Measurements from ENCODE around the gene EGFLAM.

The EGFLAM gene

GRCh38 chr5:38465702-38466423 lies 207.5 kb downstream of the EGFLAM start:
- no peak overlapping the region for H3K9ac ChIP-seq
- H3K27ac ChIP-seq: no peak overlapping the region
- H3K4me1 ChIP-seq: peaks cover 0 to 31% (median 13%) of the 10 kb centered on the region in 10 experiments; a peak in 15 of 20 replicates
- H3K27me3 ChIP-seq: peaks cover 0 to 100% (median 0%) of the 10 kb centered on the region in 11 experiments; a peak in 10 of 22 replicates
- H3K4me3 ChIP-seq: no peak overlapping the region
- H3K36me3 ChIP-seq: no peaks in the 10 kb centered on the region
- no peaks in the 10 kb centered on the region; a peak in 2 of 22 replicates for H3K9me3 ChIP-seq (replicated peaks in 1 of 11)
- H4K20me1 ChIP-seq: peaks cover 0 to 80% (median 0%) of the 10 kb centered on the region in 11 experiments; a peak in 6 of 22 replicates
- H3K4me2 ChIP-seq: no peak overlapping the region
- TF ChIP-seq Cebpa-rat (IDR thresholded peaks at IDR 0.05): no peak

- no peaks in the 10 kb centered on the region; a peak in 2 of 22 replicates for H3K9me3 ChIP-seq (replicated peaks in 1 of 11)
- peaks cover 0 to 79% (median 0%) of the 10 kb centered on the region in 11 experiments; a peak in 6 of 22 replicates for H4K20me1 ChIP-seq
- TF ChIP-seq Cebpa-rat (IDR thresholded peaks at IDR 0.05): no peak
- H3K4me1 ChIP-seq: peaks cover 0 to 31% (median 13%) of the 10 kb centered on the region in 10 experiments; a peak in 15 of 20 replicates
- H3K4me3 ChIP-seq: no peak overlapping the region
- no peak overlapping the region for H3K9ac ChIP-seq
- H3K27me3 ChIP-seq: peaks cover 0 to 99% (median 0%) of the 10 kb centered on the region in 11 experiments; a peak in 10 of 22 replicates
- no peaks in the 10 kb centered on the region for H3K36me3 ChIP-seq
- H3K27ac ChIP-seq: no peak overlapping the region
- H3K4me2 ChIP-seq: peak overlapping the region in 1 of 11 experiments; percentile 86; a peak in 1 of 22 replicates
Observed at GRCh38 chr5:38466424-38467189, 208.2 kb downstream of the EGFLAM start.

DNA sequence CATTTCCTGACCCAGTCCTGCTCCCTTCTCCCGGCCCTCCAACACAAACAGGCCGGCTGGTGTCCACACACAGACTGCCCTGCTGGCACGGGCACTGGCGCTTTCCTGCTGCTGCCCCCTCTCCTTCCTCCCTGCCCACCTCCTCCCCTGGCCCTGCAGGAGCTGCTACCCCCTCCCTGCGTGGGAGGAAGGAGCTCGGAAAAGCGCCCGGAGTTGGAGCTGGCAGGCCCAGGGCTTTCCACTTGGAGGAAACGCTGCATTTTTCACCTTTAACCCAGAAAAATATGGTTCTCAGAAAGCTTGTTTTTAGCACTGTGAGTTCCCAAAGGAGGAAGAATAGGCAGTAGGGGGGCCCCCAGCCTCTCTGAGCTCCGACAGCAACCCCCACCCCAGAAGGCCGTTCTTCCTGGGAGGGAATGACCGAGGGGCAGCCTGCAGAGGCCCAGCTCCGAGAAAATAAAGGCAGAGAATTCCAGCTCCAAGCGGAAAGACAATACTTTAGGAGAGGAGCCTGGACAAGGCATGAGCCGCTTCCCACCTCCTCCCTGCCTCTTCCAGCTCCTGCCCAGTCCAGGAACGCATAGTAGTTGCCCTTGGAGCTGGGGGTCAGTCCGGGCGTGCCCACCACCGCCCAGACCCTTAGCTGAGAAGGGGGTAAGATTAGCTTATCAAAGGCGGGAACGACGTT lies 209.1 kb downstream of the EGFLAM start:
- Histone ChIP-seq H3K36me3 (no peaks in the 10 kb centered on the region), H3K27ac (no peak overlapping the region), H3K4me2 (peak overlapping the region in 7 of 11 experiments; percentile 9 to 91 (median 79); a peak in 12 of 22 replicates), H3K9me3 (replicated peaks in 1 of 11) (no peaks in the 10 kb centered on the region; a peak in 2 of 22 replicates), H3K4me1 (peaks cover 0 to 31% (median 13%) of the 10 kb centered on the region in 10 experiments; a peak in 15 of 20 replicates), H3K9ac (no peak overlapping the region), H3K4me3 (no peak overlapping the region), H3K27me3 (peaks cover 0 to 99% (median 0%) of the 10 kb centered on the region in 11 experiments; a peak in 9 of 22 replicates), H4K20me1 (peaks cover 0 to 79% (median 0%) of the 10 kb centered on the region in 11 experiments; a peak in 6 of 22 replicates)
- TF ChIP-seq Cebpa-rat (IDR thresholded peaks at IDR 0.05): no peak

DNA sequence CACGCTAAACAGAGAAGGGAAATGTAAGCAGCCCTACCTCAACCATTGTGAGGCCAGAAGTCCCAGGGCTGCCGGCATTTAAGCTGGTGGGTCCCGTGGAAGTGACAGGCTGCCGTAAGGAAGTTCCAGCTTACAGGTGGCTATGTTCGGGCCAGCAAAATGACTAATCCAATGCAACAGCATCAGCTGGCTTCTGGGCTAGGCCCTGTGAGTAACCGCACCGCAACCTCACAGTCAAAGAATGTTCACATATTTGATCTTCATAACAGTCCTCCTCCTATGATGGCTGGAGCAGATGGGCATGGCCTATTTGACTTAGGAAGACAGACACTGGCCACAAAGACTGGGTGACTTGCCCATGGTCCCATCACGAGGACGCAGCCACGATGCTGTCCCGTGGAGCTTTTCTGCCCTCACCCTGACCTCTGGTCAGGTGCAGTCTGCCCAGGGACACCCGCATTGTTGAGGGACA lies 209.9 kb downstream of the EGFLAM start:
- Histone ChIP-seq H3K9ac (no peak overlapping the region), H3K9me3 (replicated peaks in 1 of 11) (no peaks in the 10 kb centered on the region; a peak in 2 of 22 replicates), H3K27ac (no peak overlapping the region), H3K4me3 (no peak overlapping the region), H3K36me3 (no peaks in the 10 kb centered on the region), H4K20me1 (peaks cover 0 to 83% (median 0%) of the 10 kb centered on the region in 11 experiments; a peak in 6 of 22 replicates), H3K27me3 (peaks cover 0 to 99% (median 0%) of the 10 kb centered on the region in 11 experiments; a peak in 9 of 22 replicates), H3K4me2 (peak overlapping the region in 8 of 11 experiments; percentile 41 to 91 (median 76); a peak in 16 of 22 replicates), H3K4me1 (peaks cover 0 to 31% (median 13%) of the 10 kb centered on the region in 10 experiments; a peak in 15 of 20 replicates)
- no peak for TF ChIP-seq Cebpa-rat (IDR thresholded peaks at IDR 0.05)

DNA sequence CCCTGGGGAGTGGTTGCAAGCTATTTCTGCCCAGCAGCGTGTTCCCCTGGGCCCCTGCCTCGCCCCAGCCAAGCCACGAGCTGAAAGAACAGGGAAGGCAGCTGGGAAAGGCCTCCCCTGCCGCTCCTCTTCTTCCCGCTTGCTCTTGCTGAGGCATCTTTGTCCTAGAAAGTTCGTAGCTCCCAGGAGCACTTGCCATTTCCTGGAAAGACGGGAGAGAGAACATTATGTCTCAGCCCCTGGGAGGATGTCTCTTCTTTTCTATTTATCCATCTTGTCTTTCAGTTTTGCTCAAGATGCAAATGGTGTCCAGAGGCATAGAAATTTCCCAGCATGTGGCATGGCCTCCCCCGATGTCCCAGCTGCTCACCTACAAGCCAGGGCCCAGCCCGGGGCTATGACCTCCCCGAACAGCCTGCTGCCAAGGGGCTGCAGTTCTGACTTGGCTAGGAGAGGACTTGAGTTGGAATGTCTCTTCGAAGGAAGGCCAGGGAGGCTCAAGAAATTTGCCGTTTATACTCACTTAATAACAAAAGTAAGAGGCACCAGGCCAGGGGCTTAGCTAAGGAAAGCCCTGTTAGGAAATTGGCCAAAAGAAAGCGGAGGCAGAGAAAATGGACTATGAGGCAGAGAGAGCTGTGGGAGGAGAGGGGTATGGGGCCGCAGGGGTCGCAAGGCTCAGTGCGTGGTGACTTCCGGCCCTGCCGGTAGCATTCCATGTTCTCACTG lies 210.8 kb downstream of the EGFLAM start:
- Histone ChIP-seq H3K9me3 (replicated peaks in 1 of 11) (no peaks in the 10 kb centered on the region; a peak in 2 of 22 replicates), H4K20me1 (peaks cover 0 to 82% (median 0%) of the 10 kb centered on the region in 11 experiments; a peak in 6 of 22 replicates), H3K4me1 (peaks cover 0 to 25% (median 13%) of the 10 kb centered on the region in 10 experiments; a peak in 15 of 20 replicates), H3K36me3 (no peaks in the 10 kb centered on the region), H3K9ac (no peak overlapping the region), H3K27ac (no peak overlapping the region), H3K27me3 (peaks cover 0 to 99% (median 0%) of the 10 kb centered on the region in 11 experiments; a peak in 9 of 22 replicates), H3K4me2 (peak overlapping the region in 8 of 11 experiments; percentile 41 to 91 (median 76); a peak in 16 of 22 replicates), H3K4me3 (no peak overlapping the region)
- TF ChIP-seq Cebpa-rat (IDR thresholded peaks at IDR 0.05): no peak

- H3K27ac ChIP-seq: no peak overlapping the region
- H3K9ac ChIP-seq: no peak overlapping the region
- no peak overlapping the region for H3K4me3 ChIP-seq
- H3K4me1 ChIP-seq: peaks cover 0 to 25% (median 13%) of the 10 kb centered on the region in 10 experiments; a peak in 15 of 20 replicates
- peaks cover 0 to 99% (median 0%) of the 10 kb centered on the region in 11 experiments; a peak in 9 of 22 replicates for H3K27me3 ChIP-seq
- H4K20me1 ChIP-seq: peaks cover 0 to 76% (median 0%) of the 10 kb centered on the region in 11 experiments; a peak in 6 of 22 replicates
- peak overlapping the region in 5 of 11 experiments; percentile 68 to 91 (median 79); a peak in 6 of 22 replicates for H3K4me2 ChIP-seq
- no peaks in the 10 kb centered on the region; a peak in 2 of 22 replicates for H3K9me3 ChIP-seq (replicated peaks in 1 of 11)
- no peaks in the 10 kb centered on the region for H3K36me3 ChIP-seq
- TF ChIP-seq Cebpa-rat (IDR thresholded peaks at IDR 0.05): no peak
Observed at GRCh38 chr5:38469707-38470267, 211.4 kb downstream of the EGFLAM start.

DNA sequence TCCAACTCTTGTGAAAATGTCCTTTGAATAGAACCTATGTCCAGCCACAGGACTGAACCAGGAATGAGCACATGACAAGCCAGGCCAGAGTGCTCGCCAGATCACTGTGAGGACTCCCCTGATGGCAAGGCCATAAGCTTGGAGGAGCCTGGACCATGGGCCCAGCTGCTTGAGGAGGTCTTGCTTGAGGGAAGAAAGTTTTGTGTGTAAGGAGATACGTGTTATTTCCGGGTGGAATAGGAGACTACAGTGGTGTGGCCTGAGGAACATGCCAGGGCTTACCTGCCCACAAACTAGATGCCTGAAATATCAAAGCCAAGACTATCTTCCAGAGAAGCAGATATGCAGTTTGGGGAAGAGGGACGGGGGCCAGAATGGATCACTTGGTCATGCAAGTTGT lies 213.3 kb downstream of the EGFLAM start:
- no peak for TF ChIP-seq Cebpa-rat (IDR thresholded peaks at IDR 0.05)
- Histone ChIP-seq H3K4me2 (no peak overlapping the region), H3K4me3 (no peak overlapping the region)

More for the DNA sequence above, 213.3 kb downstream of the EGFLAM start:
- Histone ChIP-seq H3K27me3 (peaks cover 0 to 99% (median 0%) of the 10 kb centered on the region in 11 experiments; a peak in 9 of 22 replicates), H3K36me3 (no peaks in the 10 kb centered on the region), H3K9ac (no peak overlapping the region), H3K9me3 (replicated peaks in 1 of 11) (no peaks in the 10 kb centered on the region), H3K27ac (no peak overlapping the region), H3K4me1 (peaks cover 0 to 25% (median 13%) of the 10 kb centered on the region in 10 experiments; a peak in 15 of 20 replicates), H4K20me1 (peaks cover 0 to 57% (median 0%) of the 10 kb centered on the region in 11 experiments; a peak in 6 of 22 replicates)
